Measurements from ENCODE around the gene B9D2. TPM values are rescaled to one million over a fixed set of nuclear protein-coding genes. Genes with fewer than 3 reads are reported as not detected.
"Not testable (repeated sequence)": the region's sequence is repeated elsewhere in the genome, so short reads cannot be mapped to it uniquely, and the experiment has no call there.

Gene B9D2
- total RNA-seq (2014; rRNA removed; shearing (Covaris generic)), result 0.69 and 2.6 TPM in 2 replicates
- 0.75 and 2.8 TPM in 2 replicates for polyA plus RNA-seq (2015; cell fraction: cytosol; rRNA removed)
- 0.27 and 2.5 TPM in 2 replicates for polyA plus RNA-seq (2015; cell fraction: nucleus; rRNA removed)

GRCh38 chr19:41363753-41364523 lies at the start of gene B9D2:
TSS of gene B9D2 (minus strand) at chr19:41364149. CDS start at chr19:41363519, 630 bp downstream.
- in situ Hi-C loops (cut with HindIII; ENCODE audit: low pct_unique_long_range_greater_than_20kb, low sequenced_read_pairs), result no loop called here
- peak; percentile 98 for DNase-seq (ENCODE audit: low read depth, low spot score)

- in situ Hi-C loops (cut with HindIII; ENCODE audit: low pct_unique_long_range_greater_than_20kb, low sequenced_read_pairs), result no loop called here
- no peak for DNase-seq (ENCODE audit: low read depth, low spot score)
These were observed 49.0 kb upstream of the B9D2 start for GRCh38 chr19:41412953-41413352.

GRCh38 chr19:41411968-41412265 lies 48.0 kb upstream of the B9D2 start:
- in situ Hi-C loops (cut with HindIII; ENCODE audit: low pct_unique_long_range_greater_than_20kb, low sequenced_read_pairs), result no loop called here
- DNase-seq (ENCODE audit: low read depth, low spot score), result no peak

- no peak for DNase-seq (ENCODE audit: low read depth, low spot score)
- in situ Hi-C loops (cut with HindIII; ENCODE audit: low pct_unique_long_range_greater_than_20kb, low sequenced_read_pairs), result no loop called here
These were observed 47.4 kb upstream of the B9D2 start for GRCh38 chr19:41411100-41411967.

- in situ Hi-C loops (cut with HindIII; ENCODE audit: low pct_unique_long_range_greater_than_20kb, low sequenced_read_pairs), result no loop called here
- DNase-seq (ENCODE audit: low read depth, low spot score), result no peak
These were observed 46.5 kb upstream of the B9D2 start for GRCh38 chr19:41410336-41411054.

GRCh38 chr19:41409288-41409687 lies 45.3 kb upstream of the B9D2 start:
- peak; percentile 35 for DNase-seq (ENCODE audit: low read depth, low spot score)
- in situ Hi-C loops (cut with HindIII; ENCODE audit: low pct_unique_long_range_greater_than_20kb, low sequenced_read_pairs), result no loop called here

- in situ Hi-C loops (cut with HindIII; ENCODE audit: low pct_unique_long_range_greater_than_20kb, low sequenced_read_pairs), result not testable (repeated sequence)
These were observed 44.9 kb upstream of the B9D2 start for GRCh38 chr19:41408846-41409245.

GRCh38 chr19:41408256-41408655 lies 44.3 kb upstream of the B9D2 start:
- peak; percentile 22 for DNase-seq (ENCODE audit: low read depth, low spot score)
- in situ Hi-C loops (cut with HindIII; ENCODE audit: low pct_unique_long_range_greater_than_20kb, low sequenced_read_pairs), result no loop called here

More at GRCh38 chr19:41408846-41409245, 44.9 kb upstream of the B9D2 start:
- not testable (repeated sequence) for DNase-seq (ENCODE audit: low read depth, low spot score)

- in situ Hi-C loops (cut with HindIII; ENCODE audit: low pct_unique_long_range_greater_than_20kb, low sequenced_read_pairs), result no loop called here
- DNase-seq (ENCODE audit: low read depth, low spot score), result no peak
These were observed 43.3 kb upstream of the B9D2 start for GRCh38 chr19:41407271-41407670.

GRCh38 chr19:41405776-41406175 lies 41.8 kb upstream of the B9D2 start:
- no peak for DNase-seq (ENCODE audit: low read depth, low spot score)
- in situ Hi-C loops (cut with HindIII; ENCODE audit: low pct_unique_long_range_greater_than_20kb, low sequenced_read_pairs), result no loop called here

- no peak for DNase-seq (ENCODE audit: low read depth, low spot score)
- in situ Hi-C loops (cut with HindIII; ENCODE audit: low pct_unique_long_range_greater_than_20kb, low sequenced_read_pairs), result no loop called here
These were observed 39.4 kb upstream of the B9D2 start for GRCh38 chr19:41403181-41403970.

GRCh38 chr19:41402010-41402409 lies 38.1 kb upstream of the B9D2 start:
- DNase-seq (ENCODE audit: low read depth, low spot score), result no peak
- in situ Hi-C loops (cut with HindIII; ENCODE audit: low pct_unique_long_range_greater_than_20kb, low sequenced_read_pairs), result no loop called here

- in situ Hi-C loops (cut with HindIII; ENCODE audit: low pct_unique_long_range_greater_than_20kb, low sequenced_read_pairs), result no loop called here
- DNase-seq (ENCODE audit: low read depth, low spot score), result no peak
These were observed 37.5 kb upstream of the B9D2 start for GRCh38 chr19:41401483-41401882.

GRCh38 chr19:41399525-41399924 lies 35.6 kb upstream of the B9D2 start:
- no peak for DNase-seq (ENCODE audit: low read depth, low spot score)
- in situ Hi-C loops (cut with HindIII; ENCODE audit: low pct_unique_long_range_greater_than_20kb, low sequenced_read_pairs), result no loop called here

- no peak for DNase-seq (ENCODE audit: low read depth, low spot score)
- in situ Hi-C loops (cut with HindIII; ENCODE audit: low pct_unique_long_range_greater_than_20kb, low sequenced_read_pairs), result no loop called here
These were observed 35.1 kb upstream of the B9D2 start for GRCh38 chr19:41399091-41399490.

- in situ Hi-C loops (cut with HindIII; ENCODE audit: low pct_unique_long_range_greater_than_20kb, low sequenced_read_pairs), result no loop called here
These were observed 34.6 kb upstream of the B9D2 start for GRCh38 chr19:41398598-41398997.

GRCh38 chr19:41398050-41398418 lies 34.1 kb upstream of the B9D2 start:
- DNase-seq (ENCODE audit: low read depth, low spot score), result no peak
- in situ Hi-C loops (cut with HindIII; ENCODE audit: low pct_unique_long_range_greater_than_20kb, low sequenced_read_pairs), result no loop called here

More at GRCh38 chr19:41398598-41398997, 34.6 kb upstream of the B9D2 start:
- DNase-seq (ENCODE audit: low read depth, low spot score), result no peak

Measured in SK-MEL-5 (cell line).